Amygdala (tissue), 56 donors: ENCODE measurements around the gene TRIO.

Experiments
- DNase-seq, 56 donors: peaks; one replicate each; lab custom pipeline; 2025; lab: John Stamatoyannopoulos, UW

Gene TRIO

DNA sequence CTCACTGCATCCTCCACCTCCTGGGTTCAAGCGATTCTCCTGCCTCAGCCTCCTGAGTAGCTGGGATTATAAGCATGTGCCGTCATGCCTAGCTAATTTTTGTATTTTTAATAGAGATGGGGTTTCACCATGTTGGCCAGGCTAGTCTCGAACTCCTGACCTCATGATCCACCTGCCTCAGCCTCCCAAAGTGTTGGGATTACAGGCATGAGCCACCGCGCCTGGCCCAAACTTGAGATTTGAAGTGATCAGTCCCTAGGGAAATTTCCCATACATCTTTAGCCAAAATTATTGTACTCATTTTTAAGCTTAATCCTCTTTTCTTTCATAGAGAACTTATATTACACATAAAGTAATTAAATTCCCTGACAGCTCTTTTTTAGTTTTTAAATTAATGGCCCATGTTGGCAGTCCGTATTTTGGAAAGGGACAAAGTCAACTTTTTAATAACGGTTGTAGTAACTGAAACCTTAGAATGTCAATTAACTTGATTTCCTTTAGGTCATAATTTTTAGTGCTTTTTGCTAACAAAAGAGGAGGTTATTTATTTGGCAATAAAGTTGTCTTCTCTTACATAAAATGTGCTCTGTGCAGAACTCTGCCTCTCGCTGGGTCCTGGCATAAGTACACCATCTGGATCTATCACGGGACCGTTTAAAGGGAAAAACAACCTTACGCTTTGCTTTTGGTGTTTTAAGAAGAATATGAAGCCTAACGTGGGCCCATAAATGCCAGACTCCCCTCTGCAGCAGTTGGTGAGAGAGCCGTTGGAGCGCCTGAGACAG lies 296.1 kb downstream of the TRIO start:
- no peak for DNase-seq

DNA sequence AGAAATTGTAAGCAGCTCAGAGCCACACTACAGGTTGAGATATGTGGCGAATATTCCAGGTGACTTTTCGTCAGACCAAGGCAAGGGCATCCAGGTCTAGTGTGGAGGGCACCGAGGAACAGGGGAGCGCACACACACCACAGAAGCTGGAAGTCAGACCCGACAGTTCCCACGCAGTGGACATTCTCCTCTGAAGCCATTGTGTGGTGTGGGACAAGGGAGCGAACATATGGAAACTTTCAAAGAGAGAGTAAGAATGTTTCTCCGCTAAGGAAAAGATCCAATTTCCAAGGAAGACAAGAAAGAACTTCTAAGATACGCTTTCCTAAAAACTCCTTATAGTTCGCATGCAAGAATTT lies 297.1 kb downstream of the TRIO start:
- no peak for DNase-seq

DNA sequence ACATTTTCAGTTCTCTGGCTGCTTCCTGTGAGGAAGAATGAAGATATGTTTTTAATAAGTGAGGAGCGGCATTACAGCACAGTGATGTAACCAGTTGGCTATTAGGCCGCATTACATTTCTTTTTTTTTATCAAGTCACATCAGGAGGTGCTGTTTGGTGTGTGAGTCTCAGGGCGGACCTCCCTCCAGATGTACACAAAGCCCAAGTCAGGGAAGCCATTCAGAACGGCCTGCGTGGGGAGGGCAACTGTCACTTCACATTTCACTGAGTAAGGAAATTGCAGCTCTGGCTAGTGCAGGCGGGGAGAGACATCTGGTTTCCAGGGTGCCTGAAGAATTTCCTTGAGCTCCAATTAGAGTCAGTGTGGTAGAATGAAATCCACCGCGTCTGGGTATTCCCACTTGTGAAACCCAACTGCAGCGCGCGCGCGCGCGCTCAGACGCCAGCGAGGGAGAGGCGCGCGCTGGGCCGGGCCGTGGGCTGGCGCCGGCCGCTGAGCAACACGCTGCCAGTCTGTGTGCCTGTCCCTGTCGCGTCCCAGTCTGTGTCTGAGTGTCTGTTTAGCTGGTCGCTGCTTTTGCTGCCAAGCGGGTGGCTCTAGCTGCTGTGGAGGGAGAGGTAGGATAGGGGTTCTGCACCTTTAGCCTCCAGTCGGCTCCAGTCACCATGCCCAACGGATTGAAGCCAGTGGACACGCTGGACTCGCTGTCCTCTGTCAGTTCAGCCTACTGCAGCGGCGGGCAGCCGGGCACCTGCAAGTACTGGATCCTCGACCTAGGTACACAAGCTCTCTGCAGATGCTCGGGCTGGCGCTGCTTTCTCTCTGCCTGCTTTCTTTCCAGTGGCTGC lies 297.7 kb downstream of the TRIO start:
- DNase-seq: peak in 48 of 56 donors; percentile 12 to 76 (median 46)

DNA sequence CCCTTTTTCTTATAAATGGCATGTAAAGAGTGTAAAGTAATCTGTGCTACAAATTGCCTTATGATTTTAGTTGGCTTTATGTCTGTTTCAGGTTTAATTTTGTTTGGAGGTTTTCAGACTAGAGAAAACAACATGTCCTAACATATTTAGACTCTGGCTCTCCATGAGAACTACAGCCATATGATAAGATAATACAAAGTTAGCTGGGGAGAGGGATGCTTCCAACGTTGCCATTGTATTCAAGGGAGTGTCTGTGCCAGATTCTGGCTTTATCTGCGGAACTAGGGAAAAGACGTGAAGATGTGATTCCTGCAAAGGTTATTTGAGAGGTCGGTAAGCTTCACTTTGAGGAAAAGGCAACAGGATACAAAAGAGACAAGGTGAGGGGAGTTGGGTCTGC lies 298.5 kb downstream of the TRIO start:
- no peak for DNase-seq

DNA sequence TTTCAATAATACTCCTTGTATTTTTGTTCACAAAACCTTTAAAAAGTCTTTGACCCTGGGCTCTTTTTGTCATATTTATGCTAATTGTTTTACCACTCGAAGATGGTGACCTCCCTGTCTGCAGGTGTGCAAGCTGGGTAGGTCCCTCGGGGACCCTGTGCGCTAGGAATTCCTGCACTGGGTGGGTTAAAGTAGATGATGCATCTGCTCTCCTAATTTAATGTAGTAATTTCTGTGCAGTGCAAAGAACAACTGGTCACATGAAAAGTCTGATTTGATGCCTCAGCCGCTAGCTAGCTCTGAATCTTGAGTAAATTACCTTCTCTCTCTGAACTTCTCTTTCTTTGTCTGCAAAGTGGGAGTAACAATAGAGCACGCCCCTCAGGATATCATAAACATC lies 299.4 kb downstream of the TRIO start:
- no peak for DNase-seq

DNA sequence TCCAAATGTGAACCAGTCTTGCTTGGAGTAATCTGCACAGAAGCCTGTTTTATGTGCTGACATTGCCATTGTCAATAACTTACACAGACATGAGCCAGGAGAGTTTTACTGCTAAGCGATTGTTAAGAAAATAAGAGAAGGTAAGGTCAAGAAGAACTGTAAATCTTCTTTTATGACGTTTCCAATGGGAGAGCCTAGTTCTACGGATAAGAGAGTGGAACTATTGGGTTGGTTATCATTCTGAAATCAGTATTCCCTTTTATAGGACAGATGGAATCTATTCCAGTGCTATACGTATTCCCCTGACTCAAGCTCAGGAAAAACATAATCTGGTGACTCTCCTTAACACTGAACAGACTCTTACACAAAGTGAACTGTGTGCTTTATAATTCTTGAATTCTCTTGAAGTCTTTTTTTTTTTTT lies 300.5 kb downstream of the TRIO start:
- no peak for DNase-seq

DNA sequence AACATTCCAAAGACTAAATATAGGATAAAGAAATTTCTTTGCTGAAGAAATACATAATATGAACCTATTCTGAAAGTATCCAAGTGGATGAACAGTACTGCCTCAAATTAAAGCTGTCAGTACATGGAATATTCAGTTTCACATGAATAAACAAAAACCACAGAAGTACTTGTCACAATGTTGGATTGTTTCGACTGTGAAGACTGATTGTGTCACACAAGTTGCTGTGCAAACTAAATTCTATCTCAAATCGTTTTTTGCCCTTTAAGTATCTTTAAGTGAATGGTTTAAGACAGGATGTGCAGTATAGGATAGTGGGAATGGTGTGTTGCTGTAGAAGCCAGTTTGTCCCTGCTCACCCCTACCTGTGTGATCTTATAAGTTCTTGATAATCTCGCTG lies 301.0 kb downstream of the TRIO start:
- DNase-seq: no peak

DNA sequence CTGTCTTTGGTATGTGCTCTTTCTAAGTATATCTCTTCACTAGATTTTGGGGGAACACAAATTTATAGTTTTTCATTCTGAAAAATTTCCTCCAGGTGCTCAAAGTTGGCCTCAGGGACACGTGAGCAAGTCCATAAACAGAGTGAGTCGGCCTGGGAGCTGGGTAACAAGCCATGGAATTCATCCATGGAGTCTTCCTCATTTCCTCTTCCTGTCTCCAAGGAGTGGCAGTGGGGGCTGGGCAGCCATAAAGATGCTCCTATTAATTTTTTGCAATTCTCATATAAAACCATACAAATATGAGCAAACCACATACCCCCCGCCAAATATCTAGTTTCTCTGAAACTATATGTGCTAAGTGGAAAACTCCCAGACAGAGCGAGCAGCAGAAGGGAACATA lies 301.9 kb downstream of the TRIO start:
- no peak for DNase-seq

DNA sequence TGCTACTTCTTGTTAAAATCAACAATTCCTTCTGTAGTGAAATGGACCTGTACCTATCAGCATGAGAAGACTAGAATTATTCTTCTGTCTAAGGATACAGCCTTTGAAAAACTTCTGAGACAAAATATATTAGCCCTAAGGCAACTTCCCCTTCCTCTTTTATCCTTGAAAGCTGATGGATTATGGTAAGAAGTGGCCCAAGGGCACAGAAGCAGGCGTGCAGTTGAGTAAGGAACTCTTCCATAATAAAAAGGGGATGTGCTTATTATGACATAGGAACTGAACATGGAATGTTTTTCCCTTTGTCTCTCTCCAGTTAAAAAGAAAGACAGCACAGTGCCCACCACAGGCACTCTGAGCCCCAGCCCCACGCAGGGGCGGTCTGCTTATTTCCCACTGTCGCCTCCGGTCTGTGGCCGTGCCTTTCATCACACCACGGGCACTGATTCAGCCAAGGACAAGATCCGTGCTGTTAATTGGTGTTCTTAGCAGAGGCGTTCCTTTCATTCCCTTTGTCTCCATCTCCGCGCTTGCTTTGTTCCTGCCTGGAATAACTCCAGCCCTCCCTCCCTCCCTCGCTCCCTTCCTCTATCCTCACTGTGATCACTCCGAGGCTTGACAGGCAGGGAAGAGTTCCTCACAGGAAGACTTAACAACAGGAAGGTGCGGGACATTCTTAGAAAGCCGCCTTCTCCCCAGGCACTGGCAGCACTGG lies 302.6 kb downstream of the TRIO start:
- peak in 10 of 56 donors; percentile 19 to 42 (median 34) for DNase-seq

DNA sequence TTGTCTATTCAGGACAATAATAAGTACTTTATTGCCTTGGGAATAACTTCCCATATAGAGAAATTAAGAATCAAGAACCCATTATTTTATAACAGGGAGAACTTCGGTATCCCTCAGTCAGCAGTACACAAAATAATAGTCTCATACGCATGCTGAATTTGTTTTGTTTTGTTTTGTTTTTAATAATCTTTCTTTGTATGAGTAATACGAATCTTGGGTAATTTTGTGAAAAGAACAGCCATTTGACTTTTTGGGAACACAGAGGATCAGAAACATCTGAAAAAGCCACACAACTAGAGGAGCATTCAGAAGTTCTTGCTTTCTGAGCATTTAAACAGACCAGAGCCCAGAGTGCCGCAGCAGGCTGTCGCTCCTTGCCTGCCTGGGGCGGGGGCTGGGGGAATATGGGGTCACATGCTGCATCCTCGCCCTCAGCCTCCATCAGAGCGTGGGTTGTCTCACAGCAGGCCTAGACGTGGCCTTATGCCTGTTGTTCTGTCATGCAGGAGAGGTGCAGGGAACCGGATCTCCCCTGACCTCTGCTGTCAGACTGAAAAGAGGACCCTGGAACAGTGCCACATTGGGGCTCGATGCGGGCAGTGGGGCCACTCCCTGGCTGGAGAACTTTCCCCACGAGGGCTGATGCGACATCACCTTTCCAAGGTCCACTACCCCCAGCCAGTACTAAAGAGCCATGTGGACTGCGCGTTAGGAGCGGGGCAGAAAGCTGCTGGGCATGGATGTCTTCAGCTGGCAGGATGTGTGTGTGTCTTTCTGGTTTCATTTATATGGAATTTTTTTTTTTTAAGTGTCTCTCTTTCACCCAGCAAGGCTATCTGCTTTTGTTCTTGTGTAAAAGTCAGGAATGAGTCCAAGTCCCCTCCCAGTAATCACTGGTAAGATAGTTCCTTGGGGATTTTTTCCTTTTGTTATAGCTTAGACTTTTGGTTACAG lies 305.1 kb downstream of the TRIO start:
- DNase-seq: no peak

DNA sequence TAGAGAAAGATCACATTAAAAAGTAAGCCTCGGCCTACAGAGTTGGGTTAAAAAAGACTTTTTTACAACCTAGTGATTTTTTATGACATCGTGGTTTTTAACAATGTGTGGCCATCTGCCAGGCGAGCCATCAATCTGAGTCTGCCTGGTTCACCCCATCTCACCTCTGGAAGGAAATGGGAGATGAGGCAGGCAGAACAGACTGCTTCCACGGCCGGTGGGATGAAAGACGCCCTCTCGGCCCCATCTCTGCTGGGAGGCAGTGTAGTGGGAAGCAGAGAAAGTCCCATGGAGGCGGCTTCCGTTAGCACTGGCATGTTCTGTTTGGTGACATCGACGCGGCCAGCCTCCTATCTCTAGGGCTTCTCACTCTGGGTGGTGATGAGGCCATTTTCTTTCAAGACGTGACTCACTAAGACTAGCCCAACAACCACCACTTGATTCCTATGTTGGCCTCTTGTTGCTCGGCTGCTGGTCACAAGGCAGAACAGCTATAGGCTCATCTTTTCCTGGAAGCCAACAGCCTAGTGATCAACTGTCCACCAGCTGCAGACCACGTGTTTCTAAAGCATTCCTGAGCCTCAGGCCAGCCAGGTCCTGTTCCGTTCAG lies 306.0 kb downstream of the TRIO start:
- DNase-seq: no peak

DNA sequence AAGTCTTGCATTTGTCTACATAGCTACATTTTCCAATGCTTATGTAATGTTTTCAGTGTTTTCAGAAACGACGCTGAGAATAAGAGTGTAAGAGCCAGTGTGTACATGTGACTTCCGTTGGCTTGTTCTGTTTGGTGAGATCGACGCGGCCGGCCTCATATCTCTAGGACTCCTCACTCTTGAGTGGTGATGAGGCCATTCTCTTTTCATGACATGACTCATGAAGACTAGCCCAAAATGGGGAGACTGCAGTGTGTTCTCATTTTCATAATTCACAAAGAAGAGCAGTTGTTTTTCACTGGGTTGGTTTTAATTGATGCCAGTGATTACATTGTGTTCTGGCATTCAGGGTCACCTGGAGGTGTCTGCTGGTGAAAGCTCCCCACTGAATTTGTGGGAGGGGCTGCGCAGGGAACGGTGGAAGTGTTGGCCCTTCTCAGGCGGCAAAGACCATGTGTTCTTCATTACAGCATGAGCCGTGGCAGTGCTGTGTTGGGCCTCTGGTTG lies 306.9 kb downstream of the TRIO start:
- no peak for DNase-seq

DNA sequence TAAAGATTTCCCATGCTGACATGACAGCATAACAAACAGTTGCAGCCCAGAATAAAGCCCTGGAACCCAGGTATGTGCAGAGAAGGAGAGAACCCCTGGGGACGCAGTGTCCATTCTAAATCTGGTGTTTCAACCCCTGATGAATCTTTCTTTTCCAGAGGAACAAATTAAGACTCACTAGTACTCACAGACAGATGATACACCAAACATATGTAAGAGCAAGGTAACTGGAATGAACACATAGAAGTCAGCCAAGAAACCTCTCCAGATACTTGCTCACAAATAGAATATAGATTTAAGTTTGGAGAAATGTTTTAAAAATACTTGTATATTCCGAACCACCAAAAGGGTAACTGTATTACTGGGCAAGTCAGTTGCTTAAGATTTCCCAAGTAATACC lies 307.6 kb downstream of the TRIO start:
- no peak for DNase-seq

DNA sequence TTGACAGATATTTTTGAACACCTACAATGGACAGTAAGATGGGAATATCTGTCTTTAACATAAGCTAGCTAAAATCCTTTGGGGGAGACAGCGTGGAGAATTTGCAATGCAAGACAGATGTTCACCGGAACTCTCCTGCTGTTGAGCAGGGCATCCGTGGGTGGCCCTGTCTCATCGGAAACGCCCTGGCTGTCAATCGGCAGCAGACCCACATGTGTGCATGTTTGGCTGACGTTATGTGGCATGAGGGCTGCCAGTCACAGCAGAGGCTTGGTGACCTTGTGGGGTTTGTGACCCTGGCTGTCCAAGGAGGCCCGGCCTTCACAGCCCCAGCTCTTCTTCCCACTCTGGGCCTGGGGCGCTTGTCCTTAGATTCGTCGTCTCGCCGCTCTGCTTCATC lies 308.7 kb downstream of the TRIO start:
- DNase-seq: no peak

DNA sequence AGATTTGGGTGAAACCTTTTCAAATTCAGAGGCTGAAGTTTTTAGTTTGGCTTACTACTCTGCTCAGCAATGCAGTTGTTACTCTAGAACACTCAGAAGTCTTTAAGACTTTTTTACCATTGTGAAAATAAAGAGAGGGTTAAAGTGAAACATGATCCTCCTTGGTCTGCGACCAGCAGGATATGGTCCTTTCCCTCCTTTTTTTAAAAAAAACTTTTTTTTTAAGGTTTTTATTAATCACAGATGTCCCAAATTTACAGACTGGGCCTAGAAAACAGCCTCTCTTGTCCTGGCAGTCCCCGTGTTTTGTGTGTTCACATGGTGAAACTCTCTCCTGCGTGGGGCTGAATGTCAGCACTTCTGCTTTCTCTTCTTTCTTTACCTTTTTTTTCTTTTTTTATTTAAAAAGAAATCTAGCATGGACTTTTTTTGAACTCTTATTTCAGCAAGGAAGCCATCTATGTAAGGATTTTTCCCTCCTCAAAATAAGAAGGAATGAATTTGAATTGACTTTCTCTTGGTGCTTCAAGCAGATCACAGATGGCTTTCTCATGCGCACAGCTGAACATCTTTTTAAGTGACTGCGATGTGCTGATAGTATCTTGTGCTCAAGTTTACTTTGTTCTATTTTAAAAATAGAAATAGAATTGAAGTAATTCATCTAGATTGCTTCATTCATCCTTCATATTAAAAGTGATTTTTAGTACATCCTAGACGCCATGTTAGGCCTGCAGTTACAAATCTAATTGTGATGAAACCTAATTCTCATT lies 309.7 kb downstream of the TRIO start:
- no peak for DNase-seq

DNA sequence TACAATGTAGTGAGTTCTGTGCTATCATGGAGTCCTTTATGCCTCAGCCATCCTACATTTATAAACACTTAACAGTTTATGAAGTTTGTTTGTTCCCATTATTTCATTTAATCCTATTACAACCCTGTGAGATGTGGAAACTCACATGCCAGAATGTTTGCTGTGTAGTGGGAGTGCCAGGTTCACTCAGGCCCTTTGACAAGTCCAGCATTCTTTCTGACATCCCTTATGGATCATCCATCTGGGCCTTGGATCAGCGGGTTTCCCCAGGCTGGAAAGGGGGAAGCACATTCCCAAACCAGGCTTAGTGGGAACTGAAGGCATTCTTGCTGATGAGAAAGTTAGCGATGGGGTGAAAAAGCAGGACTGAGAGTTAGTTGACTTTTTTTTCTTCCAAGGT lies 310.3 kb downstream of the TRIO start:
- DNase-seq: no peak

DNA sequence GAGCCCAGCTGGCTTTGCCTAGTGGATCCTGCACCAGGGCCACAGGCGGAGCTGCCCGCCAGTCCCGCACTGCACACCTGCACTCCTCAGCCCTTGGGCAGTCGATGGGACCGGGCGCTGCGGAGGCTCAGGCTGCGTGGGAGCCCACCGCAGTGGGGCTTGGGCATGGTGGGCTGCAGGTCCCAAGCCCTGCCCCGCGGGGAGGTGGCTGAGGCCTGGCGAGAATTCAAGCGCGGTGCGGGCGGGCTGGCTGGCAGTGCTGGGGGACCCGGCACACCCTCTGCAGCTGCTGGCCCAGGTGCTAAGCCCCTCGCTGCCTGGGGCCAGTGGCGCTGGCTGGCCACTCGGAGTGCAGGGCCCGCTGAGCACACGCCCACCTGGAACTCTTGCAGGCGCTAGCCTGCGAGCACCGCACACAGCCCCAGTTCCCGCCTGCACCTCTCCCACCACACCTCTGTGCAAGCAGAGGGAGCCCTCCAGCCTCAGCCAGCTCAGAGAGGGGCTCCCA lies 312.7 kb downstream of the TRIO start:
- DNase-seq: no peak

DNA sequence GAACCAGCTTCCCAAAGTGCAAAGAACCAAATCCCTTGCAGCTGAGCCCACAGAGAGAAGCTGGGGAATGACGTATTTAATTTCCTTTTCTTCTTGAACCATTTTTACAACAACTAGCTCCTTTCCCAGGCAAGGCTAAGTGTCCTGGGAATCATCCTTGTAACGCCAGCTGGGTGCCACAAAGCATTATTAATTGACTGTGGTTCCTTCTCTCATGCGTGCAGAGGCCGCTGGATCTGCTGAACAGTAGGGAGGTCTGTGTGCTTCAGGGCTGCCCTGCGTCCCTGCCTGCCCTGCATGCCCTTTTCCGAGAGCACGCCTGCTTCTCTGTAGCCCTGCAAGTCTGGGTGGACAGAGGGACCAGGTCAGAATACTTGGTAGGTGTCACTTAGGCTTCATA lies 314.3 kb downstream of the TRIO start:
- no peak for DNase-seq

DNA sequence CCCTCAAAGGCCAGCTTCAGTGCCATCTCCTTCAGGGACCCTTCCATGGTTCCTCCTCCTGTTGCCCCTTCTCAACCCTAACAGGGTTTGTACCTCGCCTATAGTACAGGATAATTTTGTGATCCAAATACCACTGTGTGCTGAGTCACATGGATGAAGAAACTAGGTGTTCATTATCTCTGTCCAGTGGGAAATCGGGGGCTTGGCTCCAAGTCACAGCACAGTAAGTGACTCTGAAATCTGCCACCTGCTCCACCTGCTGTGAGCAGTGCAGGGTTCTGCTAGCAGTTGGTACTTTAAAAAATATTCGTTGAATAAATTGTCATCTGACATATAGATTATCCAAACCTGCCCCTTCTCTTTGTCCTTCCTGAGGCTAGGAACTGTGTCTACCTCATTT lies 315.3 kb downstream of the TRIO start:
- no peak for DNase-seq
